DOHH2 (cell line): ENCODE measurements around the gene DOCK8.
A peak's percentile ranks its signal among the peaks of the same experiment; 100 is the strongest.

Source experiments
- H3F3A ChIP-seq: fragments of 200-600 bp; sonication (generic), shearing (Covaris generic); 2 replicates; pipeline ENCODE4 v1.6.0; 2016; ENCODE audit warnings: antibody characterized with exemption, mild to moderate bottlenecking; ENCODE audit not compliant: control insufficient read depth, insufficient read depth
- H3K27ac ChIP-seq: fragments of 200-600 bp; sonication (generic); 2 replicates; pipeline ENCODE4 v1.5.1; 2014; ENCODE audit warnings: low read depth, mild to moderate bottlenecking, low read length, moderate library complexity
- H3K27me3 ChIP-seq: fragments of 200-600 bp; sonication (generic); 2 replicates; pipeline ENCODE4 v1.6.1; 2014; ENCODE audit warnings: mild to moderate bottlenecking, low read length, mixed read lengths; ENCODE audit not compliant: control insufficient read depth
- H3K36me3 ChIP-seq: fragments of 200-600 bp; sonication (generic); 2 replicates; pipeline ENCODE4 v1.6.1; 2014; ENCODE audit warnings: mild to moderate bottlenecking, low read length, moderate library complexity, mixed read lengths; ENCODE audit not compliant: control insufficient read depth
- H3K4me1 ChIP-seq: fragments of 200-600 bp; sonication (generic); 2 replicates; pipeline ENCODE4 v1.6.1; 2014; ENCODE audit warnings: mild to moderate bottlenecking, low read length, mixed read lengths; ENCODE audit not compliant: control insufficient read depth
- H3K4me2 ChIP-seq: fragments of 200-600 bp; sonication (generic); 2 replicates; pipeline ENCODE4 v1.6.0; 2014; ENCODE audit warnings: mild to moderate bottlenecking, low read length, moderate library complexity
- H3K4me3 ChIP-seq: fragments of 200-600 bp; sonication (generic); 2 replicates; pipeline ENCODE4 v1.5.1; 2014; ENCODE audit warnings: mild to moderate bottlenecking, low read length, mixed read lengths
- H3K79me2 ChIP-seq: fragments of 200-600 bp; sonication (generic); 2 replicates; pipeline ENCODE4 v1.6.1; 2014; ENCODE audit warnings: mild to moderate bottlenecking, low read length, mixed read lengths; ENCODE audit not compliant: control insufficient read depth
- H3K9me2 ChIP-seq: fragments of 200-600 bp; sonication (generic); replicated peaks from 2 replicates; pipeline ENCODE4 v1.6.1; 2014; ENCODE audit warnings: mild to moderate bottlenecking, low read length, mixed read lengths; ENCODE audit not compliant: control insufficient read depth
- H3K9me3 ChIP-seq: fragments of 200-600 bp; sonication (generic); 2 replicates; pipeline ENCODE4 v1.6.1; 2014; ENCODE audit warnings: antibody characterized with exemption, low read length, mixed read lengths; ENCODE audit not compliant: control insufficient read depth, insufficient read depth
- H4K20me1 ChIP-seq: fragments of 200-600 bp; sonication (generic); 2 replicates; pipeline ENCODE4 v1.6.0; 2014; ENCODE audit warnings: low read depth, mild to moderate bottlenecking, antibody characterized with exemption, low read length, moderate library complexity; ENCODE audit not compliant: control insufficient read depth, insufficient read depth
- EZH2phosphoT487 ChIP-seq: fragments of 200-600 bp; sonication (generic); IDR thresholded peaks from 2 replicates; pipeline ENCODE4 v1.6.1; 2017; ENCODE audit warnings: borderline replicate concordance, mild to moderate bottlenecking, antibody characterized with exemption, low read length, moderate library complexity, mixed read lengths
- TF ChIP-seq, protein P1 (sequence below): fragments of 200-600 bp; sonication (generic); IDR thresholded peaks from one replicate; pipeline ENCODE4 v1.5.1; 2014; ENCODE audit warnings: antibody characterized with exemption, mild to moderate bottlenecking, low read depth, low read length; ENCODE audit not compliant: poor library complexity, severe bottlenecking

Gene DOCK8

DNA sequence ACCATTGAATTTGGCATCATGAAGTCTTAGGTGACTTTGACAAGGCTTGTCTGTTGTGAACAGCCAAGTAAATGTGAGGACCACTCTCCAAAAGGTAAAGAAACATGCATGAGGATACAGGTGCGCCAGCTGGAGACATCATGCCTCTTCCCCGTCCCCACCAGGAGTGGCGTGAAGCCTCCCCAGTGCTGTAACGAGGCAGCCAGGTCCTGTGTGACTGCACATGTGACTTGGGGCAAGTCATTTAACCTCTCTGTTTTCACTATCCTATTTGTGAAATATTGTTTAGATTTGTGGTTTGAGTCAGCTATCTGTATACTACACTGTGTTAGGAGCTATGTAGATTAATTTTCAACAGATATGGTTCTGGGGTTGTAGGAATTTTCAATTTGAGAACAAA lies 65.0 kb downstream of the DOCK8 start:
- Histone ChIP-seq H3K27ac (no peak overlapping the region), H3K4me1 (peaks cover 23% of the 10 kb centered on the region), H3K9me3 (no peaks in the 10 kb centered on the region)

GRCh38 chr9:281741-282645 lies 67.3 kb downstream of the DOCK8 start:
- Histone ChIP-seq H3K27me3 (no peaks in the 10 kb centered on the region), H3K9me3 (no peaks in the 10 kb centered on the region), H3K4me2 (peak overlapping the region; percentile 14), H4K20me1 (0 out of 2 replicates have a peak, but pooled peaks cover 4% of the 10 kb centered on the region), H3K36me3 (peaks cover 83% of the 10 kb centered on the region), H3K4me3 (no peak overlapping the region), H3K27ac (no peak overlapping the region), H3K4me1 (peaks cover 17% of the 10 kb centered on the region), H3F3A (no peaks in the 10 kb centered on the region), H3K9me2 (no peaks in the 10 kb centered on the region), H3K79me2 (peaks cover 56% of the 10 kb centered on the region)
- TF ChIP-seq EZH2phosphoT487, result no peak
- TF ChIP-seq, protein P1, sequence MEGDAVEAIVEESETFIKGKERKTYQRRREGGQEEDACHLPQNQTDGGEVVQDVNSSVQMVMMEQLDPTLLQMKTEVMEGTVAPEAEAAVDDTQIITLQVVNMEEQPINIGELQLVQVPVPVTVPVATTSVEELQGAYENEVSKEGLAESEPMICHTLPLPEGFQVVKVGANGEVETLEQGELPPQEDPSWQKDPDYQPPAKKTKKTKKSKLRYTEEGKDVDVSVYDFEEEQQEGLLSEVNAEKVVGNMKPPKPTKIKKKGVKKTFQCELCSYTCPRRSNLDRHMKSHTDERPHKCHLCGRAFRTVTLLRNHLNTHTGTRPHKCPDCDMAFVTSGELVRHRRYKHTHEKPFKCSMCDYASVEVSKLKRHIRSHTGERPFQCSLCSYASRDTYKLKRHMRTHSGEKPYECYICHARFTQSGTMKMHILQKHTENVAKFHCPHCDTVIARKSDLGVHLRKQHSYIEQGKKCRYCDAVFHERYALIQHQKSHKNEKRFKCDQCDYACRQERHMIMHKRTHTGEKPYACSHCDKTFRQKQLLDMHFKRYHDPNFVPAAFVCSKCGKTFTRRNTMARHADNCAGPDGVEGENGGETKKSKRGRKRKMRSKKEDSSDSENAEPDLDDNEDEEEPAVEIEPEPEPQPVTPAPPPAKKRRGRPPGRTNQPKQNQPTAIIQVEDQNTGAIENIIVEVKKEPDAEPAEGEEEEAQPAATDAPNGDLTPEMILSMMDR, result no peak

More for the DNA sequence above, 65.0 kb downstream of the DOCK8 start:
- Histone ChIP-seq H3K9me2 (no peaks in the 10 kb centered on the region), H3K4me2 (no peak overlapping the region), H3K27me3 (no peaks in the 10 kb centered on the region), H3F3A (no peaks in the 10 kb centered on the region), H3K36me3 (peaks cover 78% of the 10 kb centered on the region), H3K79me2 (peaks cover 69% of the 10 kb centered on the region), H3K4me3 (no peak overlapping the region), H4K20me1 (0 out of 2 replicates have a peak, but pooled peaks cover 4% of the 10 kb centered on the region)
- TF ChIP-seq EZH2phosphoT487, result no peak
- TF ChIP-seq, protein P1, result no peak

DNA sequence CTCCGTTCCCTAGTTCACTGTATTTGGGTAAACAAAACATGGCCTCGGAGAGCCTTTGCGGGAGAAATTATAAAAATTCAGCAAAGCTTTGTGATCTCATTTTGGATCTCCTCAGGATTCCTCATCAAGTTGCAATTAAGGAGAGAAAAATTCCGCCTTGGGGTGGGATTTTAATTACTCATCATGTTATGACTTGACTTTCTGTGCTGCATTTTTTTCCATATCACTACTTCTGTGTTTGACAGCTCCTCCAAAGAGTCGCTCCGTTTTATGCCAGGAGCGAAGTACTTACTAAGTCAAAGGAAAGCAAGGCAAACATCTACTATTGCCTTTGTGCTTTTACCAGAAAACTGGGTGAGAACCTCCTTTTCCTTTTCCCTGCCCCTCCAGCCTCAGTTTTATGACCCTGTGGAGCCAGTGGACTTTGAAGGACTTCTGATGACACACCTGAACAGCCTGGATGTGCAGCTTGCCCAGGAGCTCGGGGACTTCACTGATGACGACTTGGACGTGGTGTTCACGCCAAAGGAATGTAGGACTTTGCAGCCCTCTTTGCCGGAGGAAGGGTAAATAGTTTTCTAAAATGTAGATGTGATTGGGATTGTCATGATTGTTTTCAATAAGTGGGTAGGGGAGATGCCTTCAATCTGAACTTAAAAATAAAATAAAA lies 71.5 kb downstream of the DOCK8 start:
- Histone ChIP-seq H4K20me1 (0 out of 2 replicates have a peak, but pooled peaks cover 4% of the 10 kb centered on the region), H3K79me2 (peaks cover 31% of the 10 kb centered on the region), H3K9me3 (no peaks in the 10 kb centered on the region), H3K27me3 (no peaks in the 10 kb centered on the region), H3F3A (no peaks in the 10 kb centered on the region), H3K27ac (no peak overlapping the region), H3K9me2 (no peaks in the 10 kb centered on the region), H3K4me3 (no peak overlapping the region), H3K36me3 (peaks cover 81% of the 10 kb centered on the region), H3K4me1 (peaks cover 17% of the 10 kb centered on the region), H3K4me2 (no peak overlapping the region)
- no peak for TF ChIP-seq EZH2phosphoT487
- TF ChIP-seq, protein P1, result no peak
